Naive thymus-derived CD4-positive, alpha-beta T cell (primary cell): ENCODE data around the gene GP9. TPM values are rescaled to one million over a fixed set of nuclear protein-coding genes. Genes with fewer than 3 reads are reported as not detected.

Experiments used
- ATAC-seq: fragments of 150-1000 bp; cut with Tn5 transposase; 2 replicates; pipeline ENCODE4 v1.10.0; 2021; ENCODE audit warnings: mild to moderate bottlenecking, moderate library complexity
- CTCF ChIA-PET: fragments of 350-600 bp; sonication (Branson Sonifier 250); formaldehyde crosslinking; loops from one replicate; lab custom pipeline; 2021; ENCODE audit warnings: antibody characterized with exemption; lab: Charles Lee
- POLR2A ChIA-PET: fragments of 350-600 bp; sonication (Branson Sonifier 250); formaldehyde crosslinking; loops from one replicate; lab custom pipeline; 2021; ENCODE audit warnings: antibody characterized with exemption, inconsistent platforms; lab: Charles Lee
- DNase-seq, 9 donors: peaks; one replicate each; pipeline versions ENCODE4 v3.0.0 to v3.0.0-alpha.2; 2020 to 2022; ENCODE audit warnings: mixed read lengths in 1 of 9
- H3K27ac ChIP-seq: one replicate; pipeline ENCODE4 v1.7.0; 2013; ENCODE audit warnings: mild to moderate bottlenecking, low read depth, low read length, moderate library complexity
- H3K27me3 ChIP-seq, 2 donors: one replicate each; pipeline ENCODE4 v1.7.0; 2013; ENCODE audit warnings: low read length in 2 of 2, mild to moderate bottlenecking in 2 of 2, moderate library complexity in 2 of 2; ENCODE audit not compliant: control insufficient read depth in 2 of 2, insufficient read depth in 2 of 2
- H3K36me3 ChIP-seq, 3 experiments: 1 replicate in 2 of 3; 2 replicates in 1 of 3; pipeline ENCODE4 v1.7.0; 2013; ENCODE audit warnings: low read length in 3 of 3, mild to moderate bottlenecking in 3 of 3, moderate library complexity in 1 of 3; ENCODE audit not compliant: insufficient read depth in 3 of 3, control insufficient read depth in 2 of 3
- H3K4me1 ChIP-seq, 2 donors: one replicate each; pipeline ENCODE4 v1.7.0; 2013; ENCODE audit warnings: low read length in 2 of 2, mild to moderate bottlenecking in 2 of 2, moderate library complexity in 1 of 2; ENCODE audit not compliant: control insufficient read depth in 2 of 2, insufficient read depth in 2 of 2
- H3K4me3 ChIP-seq: 2 replicates; pipeline ENCODE4 v1.7.0; 2013; ENCODE audit warnings: mild to moderate bottlenecking, low read length
- H3K9me3 ChIP-seq, 3 experiments: 1 replicate in 2 of 3; 2 replicates in 1 of 3; pipeline ENCODE4 v1.7.0; 2013; ENCODE audit warnings: low read length in 3 of 3; ENCODE audit not compliant: control insufficient read depth in 2 of 3
- H3K27ac Mint-ChIP-seq, 9 donors: one replicate each; pipeline ENCODE4 v1.8.0; 2020 to 2022; ENCODE audit warnings: mixed read lengths in 9 of 9, mild to moderate bottlenecking in 8 of 9, moderate library complexity in 5 of 9, inconsistent platforms in 2 of 9
- H3K27me3 Mint-ChIP-seq, 5 donors: one replicate each; pipeline ENCODE4 v1.8.0; 2021 to 2022; ENCODE audit warnings: mixed read lengths in 5 of 5, mild to moderate bottlenecking in 1 of 5
- H3K36me3 Mint-ChIP-seq, 5 donors: one replicate each; pipeline ENCODE4 v1.8.0; 2020 to 2022; ENCODE audit warnings: mixed read lengths in 5 of 5, mild to moderate bottlenecking in 3 of 5, inconsistent platforms in 1 of 5
- H3K4me1 Mint-ChIP-seq, 7 donors: one replicate each; pipeline ENCODE4 v1.8.0; 2020 to 2022; ENCODE audit warnings: mixed read lengths in 7 of 7, mild to moderate bottlenecking in 3 of 7, inconsistent platforms in 1 of 7
- H3K4me3 Mint-ChIP-seq, 10 donors: one replicate each; pipeline ENCODE4 v1.8.0; 2020 to 2022; ENCODE audit warnings: mild to moderate bottlenecking in 10 of 10, mixed read lengths in 10 of 10, moderate library complexity in 6 of 10, inconsistent platforms in 2 of 10
- H3K9me3 Mint-ChIP-seq, 11 donors: one replicate each; pipeline ENCODE4 v1.8.0; 2020 to 2022; ENCODE audit warnings: mixed read lengths in 11 of 11, mild to moderate bottlenecking in 4 of 11, inconsistent platforms in 1 of 11, moderate library complexity in 1 of 11
- intact Hi-C, 2 donors: fragments of 100-400 bp; cut with micrococcal nuclease; formaldehyde crosslinking; loops; one replicate each; pipeline ENCODE4 v1.15.1; 2023
- polyA plus RNA-seq, 2 donors: library from polyadenylated mRNA; unstranded; fragments of 300-500 nt; fragmentation: Illumina TruSeq; gene quantifications; one replicate each; pipeline ENCODE4 v1.2.3, GENCODE V29; 2021
- total RNA-seq, 6 experiments: library from RNA in 5 of 6; stranded (reverse) in 5 of 6; gene quantifications; 1 replicate in 5 of 6; 2 replicates in 1 of 6; pipeline ENCODE4 v1.2.3 and lab custom pipeline; 2021 to 2026

GP9 gene
- total and polyA plus RNA-seq, 7 experiments from 2014 or later, result 2.5 TPM; not detected in 6

DNA sequence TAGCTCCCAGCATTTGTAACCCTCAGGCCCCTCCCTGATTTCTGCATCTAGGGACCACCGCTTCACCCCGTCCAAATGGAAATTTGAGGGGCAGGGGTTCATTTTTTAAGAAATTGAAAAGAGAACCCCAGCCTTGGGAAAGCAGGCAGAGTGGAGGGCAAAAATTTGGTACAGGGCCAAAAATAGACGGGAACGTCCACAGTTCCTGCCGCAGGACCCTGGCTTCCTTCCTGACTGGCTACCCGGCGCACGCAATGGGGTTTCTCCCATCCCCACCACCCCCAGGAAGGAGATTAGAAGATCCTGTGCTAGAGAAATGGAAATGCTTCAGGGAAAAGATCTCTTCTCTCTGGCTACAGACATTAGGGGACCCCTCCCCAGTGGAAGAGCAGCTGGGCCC lies 20.9 kb downstream of the GP9 start:
- ATAC-seq, result no peak
- Mint-ChIP-seq H3K27me3 (no peaks in the 10 kb centered on the region), H3K27ac (peak overlapping the region in 6 of 9 donors; percentile 14 to 86 (median 74)), H3K4me3 (no peak overlapping the region), H3K4me1 (peaks cover 3 to 34% (median 19%) of the 10 kb centered on the region in 7 donors), H3K36me3 (no peaks in the 10 kb centered on the region), H3K9me3 (no peaks in the 10 kb centered on the region)
- H3K27me3 ChIP-seq, result no peaks in the 10 kb centered on the region
- no peak for DNase-seq
- H3K9me3 ChIP-seq, result no peaks in the 10 kb centered on the region
- ChIA-PET POLR2A (interaction anchor here (0.9 kb wide), 1 partner anchor 37 kb away, joined by 3 read pairs; no protein-coding TSS in a partner anchor), CTCF (interaction anchor here (0.7 kb wide), 1 partner anchor 32 kb away, joined by 4 read pairs; no protein-coding TSS in a partner anchor)
- H3K4me3 ChIP-seq, result no peak overlapping the region
- no peaks in the 10 kb centered on the region for H3K4me1 ChIP-seq
- H3K36me3 ChIP-seq, result no peaks in the 10 kb centered on the region
- no peak overlapping the region for H3K27ac ChIP-seq
- intact Hi-C loops, result loop anchor here in 1 of 2 donors (5.0 to 10.0 kb wide), 2 partner anchors 36 to 107 kb away; no protein-coding TSS in a partner anchor

DNA sequence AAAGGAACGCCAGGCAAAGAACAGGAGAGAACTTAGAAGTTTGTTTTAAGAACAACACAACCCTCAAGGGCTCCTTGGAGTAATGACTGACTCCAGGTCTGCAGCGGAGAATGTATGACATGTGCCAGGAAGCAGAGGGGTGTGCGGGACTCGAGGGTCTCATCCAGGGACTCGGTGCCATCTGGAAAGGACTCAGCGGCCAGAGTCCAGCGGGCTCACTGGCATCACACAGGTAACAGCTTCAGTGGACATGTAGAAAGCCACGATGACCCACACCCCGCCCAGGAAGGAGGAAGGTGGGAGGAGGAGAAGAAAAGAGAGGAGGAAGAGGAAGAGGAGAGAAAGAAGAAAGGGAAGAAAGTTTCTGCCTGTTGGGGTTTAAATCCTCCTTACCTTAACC lies 21.4 kb downstream of the GP9 start:
- no peak overlapping the region for H3K27ac ChIP-seq

DNA sequence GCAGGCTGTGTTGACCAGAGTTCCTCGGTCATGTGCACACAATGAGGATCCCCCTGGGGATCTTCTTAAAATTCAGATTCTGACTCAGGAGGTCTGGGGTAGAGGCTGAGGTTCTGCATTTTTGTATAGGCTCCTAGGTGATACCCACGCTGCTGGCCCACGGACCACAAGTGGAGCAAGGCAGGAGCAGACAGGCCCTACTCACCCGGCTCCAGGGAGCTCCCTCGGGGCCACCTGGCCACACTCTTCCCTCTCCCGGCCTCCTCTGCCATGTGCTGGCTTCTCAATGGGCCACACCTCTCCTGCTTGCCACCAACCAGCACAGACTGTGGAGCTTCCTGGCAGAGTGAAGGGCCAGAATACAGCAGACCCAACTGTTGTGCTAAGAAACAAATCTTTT lies 23.9 kb downstream of the GP9 start:
- H3K27me3 ChIP-seq, result no peaks in the 10 kb centered on the region
- ATAC-seq, result no peak
- H3K4me3 ChIP-seq, result no peak overlapping the region
- no peak overlapping the region for H3K27ac ChIP-seq
- CTCF ChIA-PET, result interaction anchor here (0.6 to 1.6 kb wide), 2 partner anchors 29 to 31 kb away, joined by 3 to 10 read pairs; no protein-coding TSS in a partner anchor
- no peaks in the 10 kb centered on the region for H3K9me3 ChIP-seq
- POLR2A ChIA-PET, result interaction anchor here (1.3 kb wide), 1 partner anchor 36 kb away, joined by 3 read pairs; no protein-coding TSS in a partner anchor
- no peaks in the 10 kb centered on the region for H3K9me3 Mint-ChIP-seq
- intact Hi-C loops, result loop anchor here in 1 of 2 donors (5.0 to 10.0 kb wide), 2 partner anchors 33 to 110 kb away; no protein-coding TSS in a partner anchor
- H3K36me3 ChIP-seq, result no peaks in the 10 kb centered on the region
- no peaks in the 10 kb centered on the region for H3K36me3 Mint-ChIP-seq
- no peaks in the 10 kb centered on the region for H3K4me1 ChIP-seq
- DNase-seq, result no peak
- H3K4me1 Mint-ChIP-seq, result peaks cover 3 to 34% (median 22%) of the 10 kb centered on the region in 7 donors
- H3K27ac Mint-ChIP-seq, result peak overlapping the region in 4 of 9 donors; percentile 21 to 71 (median 68)
- H3K27me3 Mint-ChIP-seq, result no peaks in the 10 kb centered on the region
- H3K4me3 Mint-ChIP-seq, result no peak overlapping the region

More for the DNA sequence above, 21.4 kb downstream of the GP9 start:
- Histone ChIP-seq H3K4me3 (no peak overlapping the region), H3K9me3 (no peaks in the 10 kb centered on the region), H3K36me3 (no peaks in the 10 kb centered on the region), H3K27me3 (no peaks in the 10 kb centered on the region), H3K4me1 (no peaks in the 10 kb centered on the region)
- Mint-ChIP-seq H3K27me3 (no peaks in the 10 kb centered on the region), H3K27ac (peak overlapping the region in 6 of 9 donors; percentile 14 to 86 (median 72)), H3K4me1 (peaks cover 3 to 34% (median 22%) of the 10 kb centered on the region in 7 donors), H3K36me3 (no peaks in the 10 kb centered on the region), H3K9me3 (no peaks in the 10 kb centered on the region), H3K4me3 (peak overlapping the region in 1 of 10 donors; percentile 2)
- ATAC-seq (no peak), DNase-seq (no peak)
- intact Hi-C loops, result loop anchor here in 1 of 2 donors (5.0 to 10.0 kb wide), 2 partner anchors 35 to 107 kb away; no protein-coding TSS in a partner anchor
- ChIA-PET CTCF (interaction anchor here (0.7 kb wide), 1 partner anchor 32 kb away, joined by 4 read pairs; no protein-coding TSS in a partner anchor), POLR2A (no interaction called here)

DNA sequence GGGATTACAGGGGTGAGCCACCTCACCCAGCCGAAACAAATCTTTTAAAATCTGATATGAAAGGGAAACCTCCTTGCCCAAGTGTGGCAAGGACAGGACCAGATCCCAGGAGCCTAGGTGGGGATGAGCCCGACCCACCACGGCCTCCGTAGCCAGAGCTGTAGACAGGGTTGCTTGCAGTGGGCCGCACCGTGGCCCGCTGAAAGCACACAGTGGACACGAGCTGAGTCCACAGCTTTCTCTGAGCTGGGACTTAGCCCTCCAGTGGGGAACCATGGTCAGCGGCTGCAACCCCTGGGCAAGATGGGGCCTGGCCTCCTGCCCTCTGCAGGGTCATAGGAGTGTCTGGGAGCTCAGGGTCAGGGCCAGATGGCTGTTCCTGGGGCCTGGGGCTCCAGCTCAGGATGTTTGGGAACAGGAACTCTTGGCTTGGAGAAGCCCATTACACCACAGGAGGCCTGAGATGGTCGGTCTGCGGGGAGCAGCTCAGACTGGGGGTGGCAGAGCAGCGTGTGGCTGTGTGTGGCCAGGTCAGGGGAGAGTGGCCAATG lies 24.7 kb downstream of the GP9 start:
- Histone ChIP-seq H3K36me3 (no peaks in the 10 kb centered on the region), H3K4me1 (no peaks in the 10 kb centered on the region), H3K27ac (no peak overlapping the region), H3K4me3 (no peak overlapping the region), H3K27me3 (no peaks in the 10 kb centered on the region), H3K9me3 (no peaks in the 10 kb centered on the region)
- H3K27me3 Mint-ChIP-seq, result no peaks in the 10 kb centered on the region
- no peaks in the 10 kb centered on the region for H3K36me3 Mint-ChIP-seq
- intact Hi-C loops, result loop anchor here in 1 of 2 donors (10.0 kb wide), 1 partner anchor 110 kb away; no protein-coding TSS in a partner anchor
- H3K9me3 Mint-ChIP-seq, result no peaks in the 10 kb centered on the region
- H3K4me3 Mint-ChIP-seq, result peak overlapping the region in 1 of 10 donors; percentile 1
- ChIA-PET POLR2A (interaction anchor here (0.5 to 1.0 kb wide), 3 partner anchors 35 to 341 kb away, joined by 3 to 6 read pairs (median 3); no protein-coding TSS in a partner anchor), CTCF (interaction anchor here (0.6 to 1.6 kb wide), 3 partner anchors 28 to 115 kb away, joined by 3 to 10 read pairs (median 10); no protein-coding TSS in a partner anchor)
- H3K27ac Mint-ChIP-seq, result peak overlapping the region in 8 of 9 donors; percentile 32 to 88 (median 70)
- H3K4me1 Mint-ChIP-seq, result peaks cover 3 to 34% (median 22%) of the 10 kb centered on the region in 7 donors
- ATAC-seq (no peak), DNase-seq (no peak)

DNA sequence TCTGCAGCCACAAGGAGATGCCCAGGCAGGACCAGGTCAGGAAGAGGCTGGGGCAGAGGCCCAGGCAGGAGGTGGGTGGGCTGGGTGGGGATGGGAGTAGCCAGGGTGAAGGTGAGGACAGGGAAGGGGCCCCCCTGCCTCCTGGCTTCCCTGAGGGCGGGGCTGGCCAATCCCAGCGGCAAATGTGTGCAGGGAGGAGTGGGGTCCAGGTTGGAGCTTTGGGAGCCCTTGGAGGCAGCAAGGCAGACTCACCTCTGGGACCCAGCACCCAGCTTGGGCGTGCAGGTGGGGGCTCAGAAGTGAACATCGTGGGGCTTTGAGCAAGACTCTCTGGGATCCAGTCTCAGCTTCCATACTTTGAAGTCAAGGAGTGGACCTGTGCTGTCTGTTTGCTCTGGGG lies 25.2 kb downstream of the GP9 start:
- Histone ChIP-seq H3K4me3 (no peak overlapping the region), H3K27ac (peak overlapping the region; percentile 39), H3K27me3 (no peaks in the 10 kb centered on the region), H3K4me1 (no peaks in the 10 kb centered on the region), H3K36me3 (no peaks in the 10 kb centered on the region), H3K9me3 (no peaks in the 10 kb centered on the region)
- intact Hi-C loops, result loop anchor here (2.0 to 10.0 kb wide), 3 partner anchors 33 to 111 kb away; no protein-coding TSS in a partner anchor
- ChIA-PET POLR2A (interaction anchor here (0.6 to 1.0 kb wide), 2 partner anchors 34 to 103 kb away, joined by 3 to 6 read pairs; no protein-coding TSS in a partner anchor), CTCF (interaction anchor here (1.5 to 1.6 kb wide), 2 partner anchors 33 to 115 kb away, joined by 10 read pairs; no protein-coding TSS in a partner anchor)
- Mint-ChIP-seq H3K36me3 (no peaks in the 10 kb centered on the region), H3K27ac (peak overlapping the region; percentile 53 to 88 (median 71)), H3K9me3 (no peaks in the 10 kb centered on the region), H3K4me3 (peak overlapping the region in 1 of 10 donors; percentile 1), H3K27me3 (no peaks in the 10 kb centered on the region), H3K4me1 (peaks cover 3 to 33% (median 22%) of the 10 kb centered on the region in 7 donors)
- ATAC-seq (no peak), DNase-seq (no peak)

DNA sequence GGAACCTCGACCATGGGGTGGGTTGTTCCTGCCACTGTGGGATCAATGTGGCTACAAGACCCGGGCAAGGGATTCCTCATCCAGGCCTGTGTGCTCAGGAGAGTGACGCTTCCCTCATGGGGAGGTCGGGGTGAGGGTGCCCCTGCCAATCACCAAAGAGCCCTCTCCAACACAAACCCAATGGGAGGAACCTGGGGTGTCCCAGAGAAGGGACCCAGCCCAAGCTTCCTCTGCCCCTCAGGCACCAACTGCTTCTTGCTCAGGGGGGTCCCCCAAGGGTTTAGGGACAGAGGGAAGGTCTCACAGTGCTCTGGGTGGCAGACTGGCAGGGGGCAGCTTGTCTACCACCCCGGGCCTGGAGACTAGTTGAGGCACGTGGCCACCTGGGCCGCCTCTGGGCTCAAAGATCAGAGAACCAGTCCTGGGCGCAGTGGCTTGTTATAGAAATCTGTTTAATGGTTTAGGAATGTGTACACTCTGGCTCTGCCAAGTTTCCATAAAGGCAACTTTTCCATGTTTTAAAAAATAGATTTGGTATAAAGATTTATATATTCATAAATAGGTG lies 26.6 kb downstream of the GP9 start:
- Mint-ChIP-seq H3K4me1 (peaks cover 0 to 21% (median 14%) of the 10 kb centered on the region in 7 donors), H3K36me3 (peaks cover 0 to 5% (median 1%) of the 10 kb centered on the region in 5 donors), H3K27me3 (no peaks in the 10 kb centered on the region), H3K27ac (peak overlapping the region in 4 of 9 donors; percentile 38 to 88 (median 62)), H3K9me3 (no peaks in the 10 kb centered on the region), H3K4me3 (no peak overlapping the region)
- H3K4me3 ChIP-seq, result no peak overlapping the region
- ATAC-seq (no peak), DNase-seq (no peak)
- no peaks in the 10 kb centered on the region for H3K27me3 ChIP-seq
- intact Hi-C loops, result loop anchor here (2.0 to 10.0 kb wide), 3 partner anchors 32 to 112 kb away; no protein-coding TSS in a partner anchor
- no peaks in the 10 kb centered on the region for H3K4me1 ChIP-seq
- ChIA-PET POLR2A (interaction anchor here (1.1 kb wide), 1 partner anchor 117 kb away, joined by 4 read pairs; no protein-coding TSS in a partner anchor), CTCF (interaction anchor here (1.0 kb wide), 1 partner anchor 83 kb away, joined by 3 read pairs; no protein-coding TSS in a partner anchor)
- H3K9me3 ChIP-seq, result no peaks in the 10 kb centered on the region
- H3K36me3 ChIP-seq, result peaks cover 0 to 12% (median 3%) of the 10 kb centered on the region in 3 experiments
- peak overlapping the region; percentile 39 for H3K27ac ChIP-seq
